Loucy (cell line): ENCODE measurements around the gene FDXACB1.

Experiments used
- H2AFZ ChIP-seq: fragments of 200-600 bp; sonication (generic); 2 replicates; pipeline ENCODE4 v1.6.0; 2016; ENCODE audit warnings: antibody characterized with exemption, mild to moderate bottlenecking, low read length, moderate library complexity
- H3F3A ChIP-seq: fragments of 200-600 bp; 2 replicates; pipeline ENCODE4 v1.6.0; 2016; ENCODE audit warnings: antibody characterized with exemption, low read depth, mild to moderate bottlenecking
- H3K27me3 ChIP-seq: fragments of 200-600 bp; sonication (generic); 2 replicates; pipeline ENCODE4 v1.6.1; 2014; ENCODE audit warnings: low read length, mild to moderate bottlenecking; ENCODE audit not compliant: insufficient read depth, poor library complexity, severe bottlenecking
- H3K36me3 ChIP-seq: fragments of 200-600 bp; sonication (generic); 2 replicates; pipeline ENCODE4 v1.6.1; 2016; ENCODE audit warnings: low read length; ENCODE audit not compliant: insufficient read depth
- H3K4me1 ChIP-seq: fragments of 200-600 bp; sonication (generic); 2 replicates; pipeline ENCODE4 v1.5.1; 2014; ENCODE audit warnings: low read length, mild to moderate bottlenecking; ENCODE audit not compliant: insufficient read depth, poor library complexity, severe bottlenecking
- H3K4me2 ChIP-seq: fragments of 200-600 bp; sonication (generic); 2 replicates; pipeline ENCODE4 v1.6.0; 2014; ENCODE audit warnings: antibody characterized with exemption, low read length, low read depth, mild to moderate bottlenecking; ENCODE audit not compliant: poor library complexity, severe bottlenecking
- H3K4me3 ChIP-seq: fragments of 200-600 bp; sonication (generic); 2 replicates; pipeline ENCODE4 v1.5.1; 2014; ENCODE audit warnings: low read length, mild to moderate bottlenecking, mixed read lengths; ENCODE audit not compliant: poor library complexity, severe bottlenecking
- H3K79me2 ChIP-seq: fragments of 200-600 bp; sonication (generic); 2 replicates; pipeline ENCODE4 v1.6.1; 2014; ENCODE audit warnings: low read length; ENCODE audit not compliant: insufficient read depth
- H3K9ac ChIP-seq: fragments of 200-600 bp; sonication (generic); 2 replicates; pipeline ENCODE4 v1.6.0; 2014; ENCODE audit warnings: mild to moderate bottlenecking, low read depth, low read length, moderate library complexity; ENCODE audit not compliant: poor library complexity, severe bottlenecking
- H3K9me2 ChIP-seq: fragments of 200-600 bp; sonication (generic); replicated peaks from 2 replicates; pipeline ENCODE4 v1.6.1; 2016; ENCODE audit warnings: low read depth, low read length, mixed read lengths
- H3K9me3 ChIP-seq: fragments of 200-600 bp; sonication (generic); 2 replicates; pipeline ENCODE4 v1.6.1; 2014; ENCODE audit warnings: mild to moderate bottlenecking, antibody characterized with exemption, low read length, low read depth; ENCODE audit not compliant: insufficient read depth
- H4K20me1 ChIP-seq: fragments of 200-600 bp; sonication (generic); 2 replicates; pipeline ENCODE4 v1.6.0; 2014; ENCODE audit warnings: antibody characterized with exemption, low read length, mild to moderate bottlenecking; ENCODE audit not compliant: insufficient read depth, poor library complexity, severe bottlenecking
- CTCF ChIP-seq: fragments of 200-600 bp; sonication (generic); conservative IDR thresholded peaks from 2 replicates; pipeline ENCODE4 v1.5.1; 2014; ENCODE audit warnings: mild to moderate bottlenecking, antibody characterized with exemption, low read length
- EZH2phosphoT487 ChIP-seq: fragments of 200-600 bp; IDR thresholded peaks from 2 replicates; pipeline ENCODE4 v1.6.1; 2018; ENCODE audit warnings: antibody characterized with exemption, mild to moderate bottlenecking, moderate library complexity, borderline replicate concordance

FDXACB1 gene

DNA sequence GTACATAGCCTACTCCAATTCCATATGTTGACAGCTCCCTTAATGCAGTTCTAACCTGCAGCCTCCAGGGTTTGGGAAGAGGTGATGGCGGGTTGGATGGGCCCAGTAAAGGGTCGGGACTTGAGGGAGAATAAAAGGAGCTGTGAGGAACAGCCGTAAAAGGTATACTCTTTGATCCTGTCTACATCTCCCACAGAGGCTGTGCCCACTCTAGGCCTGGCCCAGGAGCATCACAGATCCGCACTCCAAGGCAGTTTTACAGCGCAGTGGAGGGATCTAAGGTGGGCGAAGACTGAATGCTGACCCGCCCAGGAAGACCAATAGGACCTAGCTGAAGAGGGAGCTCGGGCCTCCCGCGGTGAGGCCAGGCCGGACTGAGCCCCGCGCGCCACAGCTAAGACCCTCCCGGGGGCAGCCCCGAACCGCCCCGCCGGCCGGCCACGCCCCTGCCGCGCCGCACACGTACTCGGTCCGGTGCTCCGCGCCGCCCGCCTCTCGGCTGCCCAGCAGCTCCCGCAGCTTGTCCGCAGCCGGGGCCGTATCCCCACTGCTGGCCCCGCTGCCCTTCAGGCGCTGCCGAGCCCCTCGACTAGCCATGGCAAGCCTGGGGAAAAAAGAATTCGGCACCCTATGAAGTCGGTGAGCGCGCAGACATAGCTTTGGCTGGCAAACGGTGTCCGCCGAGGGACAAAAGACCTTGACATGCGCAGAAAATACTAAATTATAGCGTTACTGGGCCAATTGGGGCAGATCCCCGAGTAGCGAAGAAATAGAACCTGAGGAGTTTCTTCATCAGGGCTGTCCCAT is 7.9 kb downstream of the FDXACB1 start, which contains the start of gene ALG9:
Gene ALG9 (minus strand): TSS at position 696 of the 807 bp plus-strand sequence. CDS start 99 bp downstream, at position 597.
- Histone ChIP-seq H3K4me1 (peaks cover 25% of the 10 kb centered on the region), H3K36me3 (peaks cover 5% of the 10 kb centered on the region; the same call in 1 of the 2 replicates), H2AFZ (peak within 1 kb of the TSS; percentile 99), H3K4me3 (peak within 1 kb of the TSS; percentile 93), H3K4me2 (peak within 1 kb of the TSS; percentile 94), H3K79me2 (peaks cover 24% of the 10 kb centered on the region; the same call in 1 of the 2 replicates), H4K20me1 (peaks cover 5% of the 10 kb centered on the region), H3K27me3 (no peaks in the 10 kb centered on the region), H3K9me2 (no peaks in the 10 kb centered on the region), H3F3A (peaks cover 3% of the 10 kb centered on the region; the same call in 1 of the 2 replicates), H3K9me3 (no peaks in the 10 kb centered on the region), H3K9ac (peak within 1 kb of the TSS; percentile 80)
- TF ChIP-seq EZH2phosphoT487 = no peak
- TF ChIP-seq CTCF = peak; percentile 27; the same call in 1 of the 2 replicates

- peak overlapping the region; percentile 80 for H3K9ac ChIP-seq
- peaks cover 5% of the 10 kb centered on the region for H4K20me1 ChIP-seq
- H3K4me2 ChIP-seq = peak overlapping the region; percentile 94
- H3K36me3 ChIP-seq = peaks cover 6% of the 10 kb centered on the region; the same call in 1 of the 2 replicates
- H3K4me3 ChIP-seq = peak overlapping the region; percentile 93
- H3K9me3 ChIP-seq = no peaks in the 10 kb centered on the region
- peaks cover 26% of the 10 kb centered on the region for H3K4me1 ChIP-seq
- H2AFZ ChIP-seq = peak overlapping the region; percentile 99
- TF ChIP-seq CTCF = no peak
- TF ChIP-seq EZH2phosphoT487 = no peak
- H3K9me2 ChIP-seq = no peaks in the 10 kb centered on the region
- H3K27me3 ChIP-seq = no peaks in the 10 kb centered on the region
- peaks cover 24% of the 10 kb centered on the region; the same call in 1 of the 2 replicates for H3K79me2 ChIP-seq
- H3F3A ChIP-seq = peaks cover 3% of the 10 kb centered on the region; the same call in 1 of the 2 replicates
These were observed 8.5 kb downstream of the FDXACB1 start for GRCh38 chr11:111870522-111870885.

DNA sequence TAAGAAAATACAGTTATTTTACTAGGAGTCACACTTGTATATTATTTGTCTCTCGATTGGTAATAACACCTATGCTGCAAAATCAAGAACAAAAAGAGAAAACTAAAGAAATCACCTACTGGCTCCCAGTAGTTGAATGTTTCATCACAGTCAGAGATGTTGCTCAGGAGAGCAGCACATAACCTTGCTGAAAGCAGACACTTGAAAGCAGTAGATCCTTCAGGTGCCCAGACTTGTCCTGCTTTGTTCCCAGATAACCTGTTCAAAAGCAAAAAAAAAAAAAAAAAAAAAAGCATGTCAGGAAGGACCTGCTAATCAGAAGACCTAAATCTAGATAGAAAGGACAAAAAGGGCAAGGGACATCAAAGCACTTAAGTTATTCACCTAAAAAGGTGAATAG is 8.9 kb downstream of the FDXACB1 start:
- H3F3A ChIP-seq = peaks cover 3% of the 10 kb centered on the region; the same call in 1 of the 2 replicates
- H3K79me2 ChIP-seq = peaks cover 24% of the 10 kb centered on the region; the same call in 1 of the 2 replicates
- peaks cover 29% of the 10 kb centered on the region for H3K4me1 ChIP-seq
- H3K9ac ChIP-seq = peak overlapping the region; percentile 80
- H2AFZ ChIP-seq = no peak overlapping the region
- H3K4me3 ChIP-seq = peak overlapping the region; percentile 93
- H3K4me2 ChIP-seq = peak overlapping the region; percentile 94
- no peak for TF ChIP-seq EZH2phosphoT487
- no peak for TF ChIP-seq CTCF
- peaks cover 10% of the 10 kb centered on the region; the same call in 1 of the 2 replicates for H3K36me3 ChIP-seq
- H3K9me3 ChIP-seq = no peaks in the 10 kb centered on the region
- no peaks in the 10 kb centered on the region for H3K9me2 ChIP-seq
- peaks cover 5% of the 10 kb centered on the region for H4K20me1 ChIP-seq
- H3K27me3 ChIP-seq = no peaks in the 10 kb centered on the region
